Prostate gland (tissue), 2 donors: ENCODE data around the gene SHFL. TPM values are rescaled to one million over a fixed set of nuclear protein-coding genes. Genes with fewer than 3 reads are reported as not detected.

Experiments
- DNase-seq: peaks from one replicate; pipeline ENCODE4 v3.0.0-alpha.2; 2019; ENCODE audit warnings: low spot score
- H3K27ac ChIP-seq, 2 donors: fragments of 200-600 bp; sonication (generic); 2 replicates each; pipeline ENCODE4 v1.5.1; 2017 to 2019
- H3K27me3 ChIP-seq: fragments of 200-600 bp; sonication (generic); replicated peaks from 2 replicates; pipeline ENCODE4 v1.5.1; 2019; ENCODE audit not compliant: insufficient read depth
- H3K36me3 ChIP-seq, 2 donors: fragments of 200-600 bp; sonication (generic); 1 replicate in 1 of 2; 2 replicates in 1 of 2; pipeline versions ENCODE4 v1.5.1 to v1.8.1; 2017 to 2019
- H3K4me1 ChIP-seq: fragments of 200-600 bp; sonication (generic); replicated peaks from 2 replicates; pipeline ENCODE4 v1.5.1; 2019
- H3K4me3 ChIP-seq, 2 donors: fragments of 200-600 bp; sonication (generic); 2 replicates each; pipeline ENCODE4 v1.5.1; 2017 to 2019
- H3K9me3 ChIP-seq: fragments of 200-600 bp; sonication (generic); 2 replicates; pipeline ENCODE4 v1.5.1; 2017
- CTCF ChIP-seq, 4 experiments: fragments of 200-600 bp in 2 of 4; fragments of 450-650 bp in 2 of 4; sonication (generic) in 2 of 4; IDR thresholded peaks; 1 replicate in 3 of 4; 2 replicates in 1 of 4; pipeline ENCODE4 v1.5.1; 2016 to 2019; ENCODE audit warnings: antibody characterized with exemption in 4 of 4, mild to moderate bottlenecking in 2 of 4, moderate library complexity in 2 of 4
- POLR2A ChIP-seq: fragments of 450-650 bp; IDR thresholded peaks from one replicate; pipeline ENCODE4 v1.6.1; 2016; ENCODE audit warnings: antibody characterized with exemption, mild to moderate bottlenecking
- POLR2AphosphoS5 ChIP-seq: sonication (generic); formaldehyde crosslinking; IDR thresholded peaks from one replicate; pipeline ENCODE4 v1.6.1; 2017; ENCODE audit warnings: antibody characterized with exemption
- WGBS: methylation state at CpG from one replicate; pipeline ENCODE4 v1.1.5; 2018; 5-methylcytosine and 5-hydroxymethylcytosine counted together
- intact Hi-C: fragments of 100-400 bp; cut with DNase I; formaldehyde crosslinking; loops from one replicate; pipeline ENCODE4 v1.14.2; 2022
- total RNA-seq, 2 donors: library from RNA; depleted of rRNA; stranded (reverse); fragments of >200 nt; gene quantifications; one replicate each; pipeline ENCODE4 v1.1.0, GENCODE V29; 2016

The SHFL gene
- total RNA-seq, 2 donors from 2014 or later, result 23.5 to 36.0 TPM

GRCh38 chr19:10043286-10043927, 42.7 kb upstream of the SHFL start:
- H3K4me1 ChIP-seq, result no peaks in the 10 kb centered on the region
- no peak overlapping the region for H3K4me3 ChIP-seq
- peaks cover 6% of the 10 kb centered on the region for H3K9me3 ChIP-seq
- no peaks in the 10 kb centered on the region for H3K36me3 ChIP-seq
- no peak overlapping the region for H3K27ac ChIP-seq
- no peaks in the 10 kb centered on the region for H3K27me3 ChIP-seq
- WGBS, result 74% methylated on average over 4 of the region's 4 CpGs
- TF ChIP-seq POLR2A (no peak), POLR2AphosphoS5 (no peak), CTCF (IDR thresholded peaks at IDR 0.05) (no peak)
- intact Hi-C loops, result no loop called here
- no peak for DNase-seq

- intact Hi-C loops, result no loop called here
- no peak for DNase-seq
- H3K9me3 ChIP-seq, result peaks cover 6% of the 10 kb centered on the region
These were observed 41.7 kb upstream of the SHFL start for GRCh38 chr19:10044390-10044789.

GRCh38 chr19:10045371-10045770, 40.7 kb upstream of the SHFL start:
- Histone ChIP-seq H3K27me3 (no peaks in the 10 kb centered on the region), H3K27ac (no peak overlapping the region), H3K4me1 (no peaks in the 10 kb centered on the region), H3K4me3 (no peak overlapping the region), H3K36me3 (no peaks in the 10 kb centered on the region), H3K9me3 (peaks cover 6% of the 10 kb centered on the region)
- TF ChIP-seq CTCF (IDR thresholded peaks at IDR 0.05) (no peak), POLR2AphosphoS5 (no peak), POLR2A (no peak)
- DNase-seq, result no peak
- WGBS, result 57% methylated on average over 1 of the region's 1 CpG
- intact Hi-C loops, result no loop called here

More at GRCh38 chr19:10044390-10044789, 41.7 kb upstream of the SHFL start:
- no peaks in the 10 kb centered on the region for H3K4me1 ChIP-seq
- H3K27me3 ChIP-seq, result no peaks in the 10 kb centered on the region
- no peaks in the 10 kb centered on the region for H3K36me3 ChIP-seq
- no peak overlapping the region for H3K4me3 ChIP-seq
- no peak overlapping the region for H3K27ac ChIP-seq
- TF ChIP-seq POLR2A (no peak), POLR2AphosphoS5 (no peak), CTCF (IDR thresholded peaks at IDR 0.05) (no peak)
- whole genome bisulfite sequencing, result 64% methylated on average over 1 of the region's 1 CpG

GRCh38 chr19:10049626-10050025, 36.5 kb upstream of the SHFL start:
- Histone ChIP-seq H3K27ac (no peak overlapping the region), H3K4me3 (no peak overlapping the region), H3K4me1 (no peaks in the 10 kb centered on the region), H3K36me3 (no peaks in the 10 kb centered on the region), H3K27me3 (no peaks in the 10 kb centered on the region), H3K9me3 (no peaks in the 10 kb centered on the region)
- TF ChIP-seq CTCF (IDR thresholded peaks at IDR 0.05) (no peak), POLR2A (no peak), POLR2AphosphoS5 (no peak)
- DNase-seq, result no peak
- intact Hi-C loops, result no loop called here
- WGBS, result 51% methylated on average over 2 of the region's 2 CpGs
